GM19099 (cell line): Measurements from ENCODE around the gene SSMEM1.

ENCODE experiments used
- POLR2A ChIP-seq: IDR thresholded peaks from 3 replicates; pipeline ENCODE4 v1.6.1; 2011; ENCODE audit warnings: low read depth; ENCODE audit not compliant: insufficient read length; ENCODE audit errors: extremely low read depth

SSMEM1 gene

DNA sequence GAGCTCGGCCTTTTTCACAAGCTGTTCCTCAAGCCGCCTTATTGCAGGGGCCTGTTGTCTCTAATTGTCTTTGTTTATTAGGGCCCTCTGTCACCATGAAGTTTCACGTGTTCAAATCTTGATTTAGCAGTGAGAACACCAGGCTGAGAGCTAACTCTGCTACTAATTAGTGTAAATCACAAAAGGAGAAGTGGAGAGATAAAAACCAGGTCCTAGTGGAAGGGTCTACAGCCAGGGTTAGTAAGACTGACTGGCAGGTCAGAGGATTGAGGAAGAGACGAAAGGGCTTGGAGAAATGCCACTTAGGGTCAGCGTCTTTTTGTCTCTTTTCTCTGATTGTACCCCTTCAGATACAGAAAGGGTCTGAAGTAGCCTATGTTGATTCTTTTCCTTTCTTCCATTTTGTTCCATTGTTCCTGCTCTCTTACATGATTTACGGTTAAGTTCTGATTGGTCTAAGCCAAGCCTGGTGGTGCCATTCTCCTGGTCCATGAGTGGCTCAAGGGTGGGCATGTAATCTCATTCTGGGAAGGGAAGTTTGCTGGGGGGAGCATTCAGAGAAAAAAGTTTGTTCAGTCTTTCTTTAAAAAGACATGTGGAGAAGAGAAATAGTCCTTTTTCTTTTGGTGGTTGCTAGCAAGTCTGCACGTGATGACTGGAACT is 21.3 kb downstream of the SSMEM1 start:
- TF ChIP-seq POLR2A = no peak

GRCh38 chr7:130231792-130232191 is 24.1 kb downstream of the SSMEM1 start:
- TF ChIP-seq POLR2A = no peak

- TF ChIP-seq POLR2A = no peak
Observed at GRCh38 chr7:130232209-130232608, 24.5 kb downstream of the SSMEM1 start.

DNA sequence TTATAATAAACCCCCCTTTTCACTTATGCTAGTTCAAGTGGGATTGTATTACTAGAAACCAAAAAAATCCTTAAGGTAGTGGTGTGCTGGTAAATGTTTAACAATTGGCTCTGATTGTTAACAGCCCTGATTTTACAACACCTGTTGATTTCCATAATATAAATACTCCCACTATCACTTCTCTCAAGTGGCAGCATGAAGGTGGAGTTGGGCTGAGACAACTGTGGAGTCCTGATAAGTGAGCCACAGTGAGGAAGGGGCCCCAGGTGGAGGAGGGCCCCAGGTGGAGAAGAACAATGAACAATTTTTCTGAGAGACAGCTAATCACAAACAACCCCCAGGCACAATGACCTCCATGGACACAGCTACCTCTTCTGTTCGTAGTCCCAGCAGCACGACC is 26.4 kb downstream of the SSMEM1 start:
- TF ChIP-seq POLR2A = no peak

GRCh38 chr7:130240240-130240639 is 32.6 kb downstream of the SSMEM1 start:
- TF ChIP-seq POLR2A = no peak

DNA sequence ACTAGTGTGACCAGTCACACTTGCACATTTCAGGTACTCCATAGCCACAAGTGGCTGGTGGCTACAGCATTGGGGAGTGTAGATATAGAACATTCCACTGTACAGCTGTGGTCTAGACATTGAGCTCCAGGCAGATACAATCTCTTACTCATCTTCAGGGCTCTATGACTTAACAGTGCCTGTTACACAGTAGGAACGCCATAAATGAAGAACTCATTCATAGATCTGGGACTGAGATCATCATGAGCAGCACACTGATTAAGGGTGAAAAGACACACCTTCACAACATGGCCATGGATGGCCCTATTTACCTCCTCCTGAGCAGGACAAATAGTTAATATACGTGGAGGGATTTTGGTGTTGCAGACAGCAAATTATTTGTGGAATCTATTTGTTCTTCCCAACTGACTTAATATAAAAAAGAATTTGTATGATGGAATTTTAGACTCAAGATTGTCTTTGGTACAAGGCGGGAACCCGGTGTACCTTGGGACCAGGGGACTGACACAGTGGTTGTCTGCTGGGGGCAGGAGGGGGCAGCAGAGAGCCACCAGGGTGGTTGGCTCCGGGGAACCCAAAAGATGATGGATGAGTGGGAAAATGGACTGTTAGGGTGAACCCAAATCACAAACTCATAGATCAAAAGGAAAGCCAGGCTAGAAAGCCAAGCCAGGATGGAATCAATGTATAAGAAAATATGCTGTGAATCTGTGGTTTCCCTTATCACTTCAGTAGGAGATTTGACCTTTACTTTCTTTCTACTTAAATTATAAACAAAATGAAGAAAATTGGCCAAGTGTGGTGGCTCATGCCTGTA is 34.7 kb downstream of the SSMEM1 start:
- TF ChIP-seq POLR2A = no peak

DNA sequence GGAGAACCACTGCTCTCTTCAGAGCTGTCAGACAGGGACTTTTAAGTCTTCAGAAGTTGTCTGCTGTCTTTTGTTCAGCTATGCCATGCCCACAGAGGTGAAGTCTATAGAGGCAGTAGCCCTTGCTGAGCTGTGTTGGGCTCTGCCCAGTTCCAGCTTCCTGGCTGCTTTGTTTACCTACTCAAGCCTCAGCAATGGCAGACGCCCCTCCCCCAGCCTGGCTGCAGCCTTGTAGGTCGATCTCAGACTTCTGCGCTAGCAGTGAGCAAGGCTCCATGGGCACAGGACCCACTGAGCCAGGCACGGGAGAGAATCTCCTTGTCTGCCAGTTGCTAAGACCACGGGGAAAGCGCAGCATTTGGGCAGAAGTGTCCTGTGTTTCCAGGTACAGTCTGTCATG is 46.9 kb downstream of the SSMEM1 start:
- no peak for TF ChIP-seq POLR2A

DNA sequence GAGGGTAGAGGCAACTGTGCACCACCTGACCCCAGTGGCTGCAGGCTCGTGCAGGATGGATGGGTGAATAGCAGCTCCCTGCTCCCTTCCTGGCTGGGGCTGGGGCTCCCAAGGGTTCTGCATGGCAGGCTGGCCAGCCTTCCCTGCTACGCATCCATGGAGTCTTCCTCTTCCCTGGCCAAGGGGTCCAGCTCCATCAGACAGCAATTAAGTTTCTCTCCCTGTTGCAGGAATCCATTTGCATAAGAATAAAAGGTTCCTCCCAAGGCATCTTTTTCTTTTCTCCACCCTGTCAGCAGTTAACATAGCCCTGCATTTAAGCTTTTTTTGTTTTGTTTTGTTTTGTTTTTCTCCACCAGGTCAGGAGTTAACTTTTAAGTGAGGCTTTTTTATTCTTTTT is 49.0 kb downstream of the SSMEM1 start:
- TF ChIP-seq POLR2A = no peak

DNA sequence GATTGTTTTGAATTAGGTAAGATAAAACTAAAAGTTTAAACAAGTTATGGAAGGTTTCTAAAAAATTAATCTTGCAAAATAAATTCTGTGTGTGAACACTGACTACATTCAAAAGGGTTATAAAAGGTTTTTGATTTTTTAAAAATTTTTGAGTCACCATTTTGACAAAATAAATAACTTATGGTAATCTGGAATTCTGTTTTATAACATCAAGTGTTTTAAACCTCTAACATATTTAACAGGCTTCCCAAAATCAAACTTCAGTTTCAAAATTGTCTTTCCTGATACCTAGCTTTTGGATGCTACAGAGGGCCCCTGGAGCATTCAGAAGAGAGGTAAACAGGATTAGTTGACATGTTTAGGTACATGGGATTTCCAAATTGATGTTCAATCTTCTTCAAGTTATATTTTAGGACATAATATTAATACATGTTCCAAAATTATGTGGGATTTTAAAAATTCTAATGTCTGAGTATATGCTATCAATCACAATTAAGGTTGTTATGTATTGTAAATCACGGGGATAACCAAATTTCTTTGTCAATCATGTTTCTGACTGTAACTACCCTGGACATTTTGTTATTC is 50.9 kb downstream of the SSMEM1 start:
- TF ChIP-seq POLR2A = no peak

- TF ChIP-seq POLR2A = no peak
Observed at GRCh38 chr7:130262448-130262847, 54.8 kb downstream of the SSMEM1 start.

DNA sequence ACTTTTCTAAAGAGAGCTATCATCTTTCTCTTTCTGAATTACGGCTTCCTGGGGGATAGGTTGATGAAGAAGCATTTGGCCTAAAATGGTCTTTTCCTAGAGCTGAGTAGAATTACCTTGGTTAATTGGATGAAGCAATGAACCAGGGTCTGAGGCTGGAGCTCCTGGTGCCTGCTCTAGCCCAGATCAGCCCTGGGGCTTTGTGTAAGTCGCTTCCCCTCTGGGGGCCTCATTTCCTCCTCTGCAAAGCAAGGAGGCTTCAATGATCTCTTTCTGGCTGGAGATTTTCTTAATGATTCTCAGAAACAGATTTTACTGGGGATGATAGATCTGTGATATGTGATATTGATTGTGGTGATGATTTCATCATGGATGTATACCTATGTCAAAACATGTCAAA is 55.5 kb downstream of the SSMEM1 start:
- no peak for TF ChIP-seq POLR2A
